RWPE1 (cell line): ENCODE measurements around the gene CIROP.

Source experiments
- CTCF ChIA-PET: fragments of 350-600 bp; sonication (Branson Sonifier 250); formaldehyde crosslinking; extraction: SDS; loops from one replicate; lab custom pipeline; 2021; lab: Yijun Ruan, JAX
- POLR2A ChIA-PET: fragments of 400-600 bp; formaldehyde crosslinking; extraction: SDS; loops from one replicate; lab custom pipeline; 2020; ENCODE audit warnings: antibody characterized with exemption; ENCODE audit not compliant: low non-redundant PET; lab: Yijun Ruan, JAX
- DNase-seq: peaks from one replicate; pipeline ENCODE4 v3.0.0; 2012; ENCODE audit warnings: low spot score
- H3K27ac ChIP-seq: fragments of 450-650 bp; 2 replicates; pipeline ENCODE4 v1.5.1; 2017
- CTCF ChIP-seq: fragments of 450-650 bp; conservative IDR thresholded peaks from 2 replicates; pipeline ENCODE4 v1.5.1; 2017; ENCODE audit warnings: low read depth, mild to moderate bottlenecking

Gene CIROP

GRCh38 chr14:23091294-23092225 lies 13.2 kb downstream of the CIROP start:
- no peak for TF ChIP-seq CTCF
- no peak overlapping the region for H3K27ac ChIP-seq
- no peak for DNase-seq
- CTCF ChIA-PET: interaction anchor here (0.9 to 3.4 kb wide), 3 partner anchors 10 to 14 kb away, joined by 3 to 15 read pairs (median 4); no protein-coding TSS in a partner anchor
- POLR2A ChIA-PET: no interaction called here

DNA sequence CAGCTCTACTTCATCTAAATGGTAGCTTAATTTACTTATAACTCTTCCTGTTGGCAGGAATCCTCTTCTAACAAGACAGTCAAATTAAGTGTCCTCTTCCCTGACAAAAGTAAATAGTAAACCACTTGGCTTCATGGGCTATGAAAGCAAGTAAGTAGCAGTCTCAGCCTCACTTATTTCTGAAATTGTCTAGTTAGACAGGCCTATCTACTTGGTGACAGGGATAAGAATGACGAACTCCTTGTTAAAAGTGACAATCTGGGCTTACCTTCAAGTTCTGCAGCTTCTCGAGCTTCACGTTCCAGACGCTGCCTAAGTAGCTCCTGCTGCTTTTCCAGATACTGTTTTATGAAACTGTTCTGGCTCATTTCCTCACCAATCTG lies 14.5 kb downstream of the CIROP start:
- ChIA-PET POLR2A (no interaction called here), CTCF (interaction anchor here (3.4 kb wide), 1 partner anchor 13 kb away, joined by 15 read pairs; no protein-coding TSS in a partner anchor)
- H3K27ac ChIP-seq: no peak overlapping the region
- no peak for DNase-seq
- TF ChIP-seq CTCF: no peak

DNA sequence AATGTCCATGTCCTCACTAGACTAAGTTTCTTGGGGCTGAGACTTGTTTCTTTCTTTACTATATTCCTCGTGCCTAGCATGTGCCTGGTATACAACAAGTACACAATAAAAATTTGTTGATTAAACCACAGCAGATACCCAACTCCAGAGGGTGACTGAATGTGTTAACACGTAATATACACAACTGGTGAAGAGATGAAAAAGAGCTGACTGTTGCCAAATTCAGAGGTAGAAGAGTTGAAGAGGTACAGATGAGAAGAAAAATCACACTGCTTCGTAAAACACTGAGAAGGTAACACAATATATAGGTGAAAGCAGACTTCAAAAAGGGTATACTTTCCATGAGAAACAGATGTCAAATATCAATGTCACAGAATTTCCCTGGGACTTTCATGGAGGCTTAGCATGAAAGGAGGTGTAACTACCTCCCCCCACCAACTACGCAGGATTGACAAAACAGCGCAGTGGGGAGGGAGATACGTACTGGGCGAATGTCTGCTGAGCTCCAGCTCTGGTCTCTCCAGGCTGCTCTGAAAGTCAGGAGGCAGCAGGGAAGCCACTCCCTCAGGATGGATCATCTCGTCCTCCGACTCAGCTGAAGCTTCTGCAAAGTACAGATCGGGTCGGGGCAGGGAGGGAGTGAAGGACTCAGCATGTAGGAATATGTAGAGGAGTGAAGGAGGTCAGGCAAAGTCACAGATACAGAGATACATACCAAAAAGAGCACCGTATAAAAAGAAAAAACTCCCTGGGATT lies 15.1 kb downstream of the CIROP start:
- no peak for DNase-seq
- no peak for TF ChIP-seq CTCF
- POLR2A ChIA-PET: no interaction called here
- CTCF ChIA-PET: interaction anchor here (0.8 to 3.4 kb wide), 2 partner anchors 12 to 19 kb away, joined by 3 to 15 read pairs; no protein-coding TSS in a partner anchor
- H3K27ac ChIP-seq: no peak overlapping the region

DNA sequence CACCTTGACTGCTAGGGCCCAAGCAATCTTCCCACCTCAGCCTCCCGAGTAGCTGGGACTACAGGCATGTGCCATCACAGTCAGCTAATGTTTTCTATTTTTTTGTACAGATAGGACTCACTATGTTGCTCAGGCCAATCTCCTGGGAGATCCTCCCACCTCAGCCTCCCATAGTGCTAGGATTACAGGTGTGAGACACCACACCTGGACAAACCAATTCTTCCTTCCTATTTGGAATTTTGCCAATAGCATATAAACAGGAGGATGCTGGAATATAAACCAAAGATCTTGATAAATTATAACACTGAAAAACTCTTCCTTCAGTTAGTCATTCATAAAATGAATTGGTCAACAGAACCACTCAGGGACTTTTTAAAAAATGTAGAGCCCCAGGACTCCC lies 18.2 kb downstream of the CIROP start:
- TF ChIP-seq CTCF: no peak
- ChIA-PET POLR2A (no interaction called here), CTCF (interaction anchor here (0.6 to 2.5 kb wide), 3 partner anchors 10 to 264 kb away, joined by 3 to 13 read pairs (median 4); no protein-coding TSS in a partner anchor)
- DNase-seq: no peak
- no peak overlapping the region for H3K27ac ChIP-seq

DNA sequence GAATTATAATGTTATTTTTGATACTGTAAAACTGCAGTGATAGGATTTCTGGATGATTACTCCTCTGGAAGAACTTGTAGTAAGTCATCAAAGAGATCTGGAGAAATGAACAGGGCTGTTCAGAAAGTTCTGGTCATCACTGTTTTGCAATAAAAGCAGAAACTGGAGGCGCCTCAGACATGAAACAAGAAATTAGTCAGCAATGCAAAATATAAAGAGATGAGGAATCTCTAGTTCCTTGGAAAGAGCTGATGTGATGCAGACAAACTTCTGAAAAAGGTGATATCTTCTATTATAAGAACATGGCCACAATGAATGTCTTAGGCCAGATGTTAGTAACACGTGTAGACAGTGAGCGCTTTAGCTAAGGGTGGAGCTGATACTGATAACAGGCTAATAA lies 19.3 kb downstream of the CIROP start:
- TF ChIP-seq CTCF: no peak
- ChIA-PET POLR2A (no interaction called here), CTCF (interaction anchor here (2.5 kb wide), 1 partner anchor 17 kb away, joined by 13 read pairs; no protein-coding TSS in a partner anchor)
- no peak overlapping the region for H3K27ac ChIP-seq
- no peak for DNase-seq

DNA sequence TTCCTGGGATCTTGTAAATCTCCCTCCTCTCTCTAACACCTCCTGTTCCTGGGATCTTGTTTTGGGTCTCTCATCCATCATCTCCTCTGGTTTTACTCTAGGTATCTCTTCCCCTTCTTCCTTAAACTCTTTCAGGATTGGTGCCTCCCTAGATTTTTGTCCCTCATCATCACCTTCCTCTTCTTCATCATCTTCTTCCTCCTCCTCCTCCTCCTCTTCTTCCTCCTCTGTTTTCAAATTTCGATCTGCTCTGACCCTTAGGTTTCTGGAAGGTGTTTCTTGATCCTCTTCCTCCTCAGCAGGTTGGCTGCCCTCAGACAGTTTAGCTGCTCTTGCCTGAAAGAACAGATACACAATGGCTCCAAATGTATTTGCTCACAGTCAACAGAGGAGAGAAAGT lies 24.3 kb downstream of the CIROP start:
- TF ChIP-seq CTCF: no peak
- CTCF ChIA-PET: interaction anchor here (0.5 to 1.2 kb wide), 3 partner anchors 12 to 1087 kb away, joined by 3 to 4 read pairs (median 3); no protein-coding TSS in a partner anchor
- DNase-seq: no peak

More for the DNA sequence above, 24.3 kb downstream of the CIROP start:
- no peak overlapping the region for H3K27ac ChIP-seq
- POLR2A ChIA-PET: no interaction called here
